Body of pancreas (tissue), 4 donors: ENCODE measurements around the gene KRTAP4-8.
"Not testable (repeated sequence)": the region's sequence is repeated elsewhere in the genome, so short reads cannot be mapped to it uniquely, and the experiment has no call there.

Experiments used
- POLR2A ChIP-seq, 3 donors: fragments of 450-650 bp; IDR thresholded peaks; one replicate each; pipeline ENCODE4 v1.6.1; 2016; ENCODE audit warnings: antibody characterized with exemption in 3 of 3, mild to moderate bottlenecking in 2 of 3
- TF ChIP-seq, protein P1 (sequence below), 7 experiments: fragments of 450-650 bp in 4 of 7; fragments of 200-600 bp in 3 of 7; sonication (generic) in 3 of 7; IDR thresholded peaks; one replicate each; pipeline ENCODE4 v1.5.1; 2016 to 2019; ENCODE audit warnings: antibody characterized with exemption in 7 of 7

GRCh38 chr17:41123991-41124371 is 26.0 kb upstream of the KRTAP4-8 start, which contains the start of gene KRTAP4-12:
- TF ChIP-seq, protein P1, sequence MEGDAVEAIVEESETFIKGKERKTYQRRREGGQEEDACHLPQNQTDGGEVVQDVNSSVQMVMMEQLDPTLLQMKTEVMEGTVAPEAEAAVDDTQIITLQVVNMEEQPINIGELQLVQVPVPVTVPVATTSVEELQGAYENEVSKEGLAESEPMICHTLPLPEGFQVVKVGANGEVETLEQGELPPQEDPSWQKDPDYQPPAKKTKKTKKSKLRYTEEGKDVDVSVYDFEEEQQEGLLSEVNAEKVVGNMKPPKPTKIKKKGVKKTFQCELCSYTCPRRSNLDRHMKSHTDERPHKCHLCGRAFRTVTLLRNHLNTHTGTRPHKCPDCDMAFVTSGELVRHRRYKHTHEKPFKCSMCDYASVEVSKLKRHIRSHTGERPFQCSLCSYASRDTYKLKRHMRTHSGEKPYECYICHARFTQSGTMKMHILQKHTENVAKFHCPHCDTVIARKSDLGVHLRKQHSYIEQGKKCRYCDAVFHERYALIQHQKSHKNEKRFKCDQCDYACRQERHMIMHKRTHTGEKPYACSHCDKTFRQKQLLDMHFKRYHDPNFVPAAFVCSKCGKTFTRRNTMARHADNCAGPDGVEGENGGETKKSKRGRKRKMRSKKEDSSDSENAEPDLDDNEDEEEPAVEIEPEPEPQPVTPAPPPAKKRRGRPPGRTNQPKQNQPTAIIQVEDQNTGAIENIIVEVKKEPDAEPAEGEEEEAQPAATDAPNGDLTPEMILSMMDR (IDR thresholded peaks at IDR 0.05) = not testable (repeated sequence)
- TF ChIP-seq POLR2A (IDR thresholded peaks at IDR 0.05) = not testable (repeated sequence)
